ENCODE results near the gene RMC1.

DNA sequence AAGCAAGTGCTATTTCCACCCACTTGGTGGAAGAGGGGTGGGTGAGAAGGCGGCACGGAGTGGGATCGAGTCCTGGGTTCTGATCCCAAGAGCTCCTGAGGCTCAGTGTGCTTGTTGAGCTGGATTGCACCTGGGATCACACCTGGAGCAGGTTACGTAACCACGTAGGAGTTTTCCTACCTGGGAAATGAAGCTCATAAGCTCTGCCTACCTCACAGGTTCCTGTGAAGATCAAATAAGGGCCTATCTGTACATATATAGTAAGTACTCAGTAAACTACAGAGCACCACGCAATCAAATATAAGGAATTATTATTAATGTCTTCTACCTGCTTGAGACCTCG is 72.0 kb downstream of the RMC1 start:
- TF ChIP-seq, protein P1, sequence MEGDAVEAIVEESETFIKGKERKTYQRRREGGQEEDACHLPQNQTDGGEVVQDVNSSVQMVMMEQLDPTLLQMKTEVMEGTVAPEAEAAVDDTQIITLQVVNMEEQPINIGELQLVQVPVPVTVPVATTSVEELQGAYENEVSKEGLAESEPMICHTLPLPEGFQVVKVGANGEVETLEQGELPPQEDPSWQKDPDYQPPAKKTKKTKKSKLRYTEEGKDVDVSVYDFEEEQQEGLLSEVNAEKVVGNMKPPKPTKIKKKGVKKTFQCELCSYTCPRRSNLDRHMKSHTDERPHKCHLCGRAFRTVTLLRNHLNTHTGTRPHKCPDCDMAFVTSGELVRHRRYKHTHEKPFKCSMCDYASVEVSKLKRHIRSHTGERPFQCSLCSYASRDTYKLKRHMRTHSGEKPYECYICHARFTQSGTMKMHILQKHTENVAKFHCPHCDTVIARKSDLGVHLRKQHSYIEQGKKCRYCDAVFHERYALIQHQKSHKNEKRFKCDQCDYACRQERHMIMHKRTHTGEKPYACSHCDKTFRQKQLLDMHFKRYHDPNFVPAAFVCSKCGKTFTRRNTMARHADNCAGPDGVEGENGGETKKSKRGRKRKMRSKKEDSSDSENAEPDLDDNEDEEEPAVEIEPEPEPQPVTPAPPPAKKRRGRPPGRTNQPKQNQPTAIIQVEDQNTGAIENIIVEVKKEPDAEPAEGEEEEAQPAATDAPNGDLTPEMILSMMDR (IDR thresholded peaks at IDR 0.05) = no peak
- no peak for TF ChIP-seq POLR2A (IDR thresholded peaks at IDR 0.05)
